Thoracic aorta (tissue), 2 donors: ENCODE measurements around the gene TOX2. TPM values are rescaled to one million over a fixed set of nuclear protein-coding genes. Genes with fewer than 3 reads are reported as not detected.

Experiments used
- ATAC-seq: fragments of 150-250 bp; one replicate; pipeline ENCODE4 v1.8.0; 2017; ENCODE audit warnings: low read depth; ENCODE audit not compliant: insufficient number of reproducible peaks, low FRiP score
- DNase-seq: peaks from one replicate; pipeline ENCODE4 v3.0.0-alpha.2; 2020; ENCODE audit warnings: low spot score
- H3K27ac ChIP-seq, 2 donors: fragments of 200-600 bp; sonication (generic); 1 replicate in 1 of 2; 2 replicates in 1 of 2; pipeline ENCODE4 v1.5.1; 2016; ENCODE audit warnings: mild to moderate bottlenecking in 2 of 2, moderate library complexity in 2 of 2
- H3K27me3 ChIP-seq: fragments of 200-600 bp; sonication (generic); replicated peaks from 2 replicates; pipeline ENCODE4 v1.6.0; 2016; ENCODE audit warnings: mild to moderate bottlenecking; ENCODE audit not compliant: insufficient read depth
- H3K36me3 ChIP-seq: fragments of 200-600 bp; sonication (generic); one replicate; pipeline ENCODE4 v1.5.1; 2016
- H3K4me1 ChIP-seq, 2 donors: fragments of 200-600 bp; sonication (generic); 1 replicate in 1 of 2; 2 replicates in 1 of 2; pipeline versions ENCODE4 v1.5.1 to v1.6.0; 2016; ENCODE audit warnings: low read depth in 2 of 2, mild to moderate bottlenecking in 1 of 2; ENCODE audit not compliant: control insufficient read depth in 1 of 2
- H3K4me3 ChIP-seq: fragments of 200-600 bp; sonication (generic); 2 replicates; pipeline ENCODE4 v1.5.1; 2016; ENCODE audit warnings: mild to moderate bottlenecking
- H3K9me3 ChIP-seq: fragments of 200-600 bp; sonication (generic); 2 replicates; pipeline ENCODE4 v1.5.1; 2016
- CTCF ChIP-seq: fragments of 200-600 bp; sonication (generic); IDR thresholded peaks from one replicate; pipeline ENCODE4 v1.5.1; 2019; ENCODE audit warnings: antibody characterized with exemption
- total RNA-seq, 2 donors: library from RNA; depleted of rRNA; stranded (reverse); fragments of >200 nt; gene quantifications; one replicate each; pipeline versions ENCODE4 v1.1.0 to v1.2.3, GENCODE V29; 2016

Gene TOX2
- total RNA-seq, 2 donors from 2014 or later, result 4.2 to 14.6 TPM

- Histone ChIP-seq H3K9me3 (no peaks in the 10 kb centered on the region), H3K27me3 (no peaks in the 10 kb centered on the region), H3K4me1 (no peaks in the 10 kb centered on the region), H3K27ac (no peak overlapping the region), H3K4me3 (no peak overlapping the region), H3K36me3 (peaks cover 17% of the 10 kb centered on the region)
- ATAC-seq, result no peak
- no peak for TF ChIP-seq CTCF
- DNase-seq, result no peak
Measured at GRCh38 chr20:44051661-44052000, 137.0 kb downstream of the TOX2 start.

- Histone ChIP-seq H3K9me3 (peaks cover 3% of the 10 kb centered on the region), H3K4me1 (no peaks in the 10 kb centered on the region), H3K27ac (no peak overlapping the region), H3K4me3 (no peak overlapping the region), H3K36me3 (peaks cover 17% of the 10 kb centered on the region), H3K27me3 (no peaks in the 10 kb centered on the region)
- no peak for TF ChIP-seq CTCF
- ATAC-seq (no peak), DNase-seq (no peak)
Measured at GRCh38 chr20:44052166-44052565, 137.5 kb downstream of the TOX2 start.

- TF ChIP-seq CTCF, result no peak
- ATAC-seq (no peak), DNase-seq (no peak)
- Histone ChIP-seq H3K4me1 (no peaks in the 10 kb centered on the region), H3K27ac (no peak overlapping the region), H3K4me3 (no peak overlapping the region), H3K9me3 (peaks cover 4% of the 10 kb centered on the region), H3K27me3 (no peaks in the 10 kb centered on the region), H3K36me3 (peaks cover 21% of the 10 kb centered on the region)
Measured at GRCh38 chr20:44053046-44053445, 138.4 kb downstream of the TOX2 start.

GRCh38 chr20:44054118-44054517 is 139.5 kb downstream of the TOX2 start:
- no peaks in the 10 kb centered on the region for H3K4me1 ChIP-seq
- no peak overlapping the region for H3K4me3 ChIP-seq
- no peak overlapping the region for H3K27ac ChIP-seq
- no peaks in the 10 kb centered on the region for H3K27me3 ChIP-seq
- no peak for ATAC-seq
- peaks cover 25% of the 10 kb centered on the region for H3K36me3 ChIP-seq
- no peak for TF ChIP-seq CTCF
- no peak for DNase-seq
- H3K9me3 ChIP-seq, result peaks cover 5% of the 10 kb centered on the region

DNA sequence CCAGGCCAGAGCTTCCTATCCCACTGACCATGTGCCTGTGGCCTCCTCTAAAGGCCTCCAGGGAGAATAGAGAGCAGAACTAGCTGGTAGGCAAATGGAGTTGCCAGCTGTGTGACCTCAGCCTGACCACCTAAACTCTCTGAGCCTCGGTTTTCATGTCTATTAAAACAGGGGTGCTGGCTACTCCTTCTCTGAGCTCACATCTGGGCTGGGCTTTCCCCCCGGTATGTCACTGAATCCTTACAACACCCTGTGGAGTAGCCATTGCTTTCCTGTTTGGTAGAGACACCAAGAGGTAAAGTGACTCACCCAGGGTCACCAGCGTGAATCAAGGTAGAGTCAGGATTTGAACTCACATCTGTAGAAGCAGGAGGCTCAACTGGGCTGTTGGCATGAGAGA is 140.2 kb downstream of the TOX2 start:
- ATAC-seq (no peak), DNase-seq (no peak)
- Histone ChIP-seq H3K36me3 (peaks cover 25% of the 10 kb centered on the region), H3K4me1 (no peaks in the 10 kb centered on the region), H3K9me3 (peaks cover 10% of the 10 kb centered on the region), H3K27ac (no peak overlapping the region), H3K4me3 (no peak overlapping the region), H3K27me3 (no peaks in the 10 kb centered on the region)
- no peak for TF ChIP-seq CTCF
